H1 (cell line): ENCODE data around the gene HS6ST3. TPM values are rescaled to one million over a fixed set of nuclear protein-coding genes. Genes with fewer than 3 reads are reported as not detected.

Experiments used
- CTCF ChIA-PET: fragments of 300-600 bp; sonication (Branson Sonifier 250); formaldehyde crosslinking; loops from one replicate; lab custom pipeline; 2021; ENCODE audit not compliant: partially characterized antibody; lab: Charles Lee
- POLR2A ChIA-PET: fragments of 300-600 bp; sonication (Branson Sonifier 250); formaldehyde crosslinking; loops from one replicate; lab custom pipeline; 2021; ENCODE audit warnings: inconsistent platforms; ENCODE audit not compliant: partially characterized antibody; lab: Charles Lee
- DNase-seq, 2 experiments: peaks; one replicate each; pipeline versions ENCODE4 v3.0.0 to v3.0.0-alpha.2; 2010 to 2022; ENCODE audit warnings: low spot score in 2 of 2, low read depth in 1 of 2, mixed read lengths in 1 of 2
- FAIRE-seq: peaks from 2 replicates; lab custom pipeline; 2011; peaks lifted over from hg19 to GRCh38; lab: Jason Lieb, UNC
- H2AFZ ChIP-seq: 2 replicates; pipeline ENCODE4 v1.8.1; 2012; ENCODE audit warnings: low read length, inconsistent platforms
- H2AK5ac ChIP-seq: 2 replicates; pipeline ENCODE4 v1.6.1; 2013; ENCODE audit warnings: low read depth, low read length
- H2BK120ac ChIP-seq: replicated peaks from 2 replicates; pipeline ENCODE3; 2013; ENCODE audit warnings: low read depth, low read length, inconsistent platforms
- H2BK12ac ChIP-seq: 2 replicates; pipeline ENCODE4 v1.6.1; 2013; ENCODE audit warnings: low read depth, low read length
- H2BK15ac ChIP-seq: 2 replicates; pipeline ENCODE4 v1.6.1; 2013; ENCODE audit warnings: low read length
- H2BK20ac ChIP-seq: 2 replicates; pipeline ENCODE4 v1.6.1; 2013; ENCODE audit warnings: low read length
- H2BK5ac ChIP-seq: 2 replicates; pipeline ENCODE4 v1.6.1; 2013; ENCODE audit warnings: low read depth, low read length
- H3K14ac ChIP-seq: 2 replicates; pipeline ENCODE4 v1.6.1; 2013; ENCODE audit warnings: inconsistent platforms; ENCODE audit not compliant: insufficient read length
- H3K18ac ChIP-seq: 2 replicates; pipeline ENCODE4 v1.6.1; 2013; ENCODE audit warnings: low read length; ENCODE audit errors: extremely low read depth
- H3K23ac ChIP-seq: 2 replicates; pipeline ENCODE4 v1.6.1; 2013; ENCODE audit warnings: inconsistent platforms; ENCODE audit not compliant: insufficient read length
- H3K23me2 ChIP-seq: 2 replicates; pipeline ENCODE4 v1.6.1; 2013; ENCODE audit warnings: low read depth, low read length
- H3K27ac ChIP-seq: 2 replicates; pipeline ENCODE4 v1.6.1; 2011; ENCODE audit warnings: low read depth, low read length, inconsistent platforms
- H3K27me3 ChIP-seq, 4 experiments: replicated peaks in 1 of 4; 1 replicate in 1 of 4; 2 replicates in 3 of 4; pipeline versions ENCODE4 v1.6.1 to v1.8.1; 2011 to 2013; ENCODE audit warnings: low read length in 3 of 4, mild to moderate bottlenecking in 3 of 4, inconsistent platforms in 2 of 4, mixed read lengths in 2 of 4, moderate library complexity in 1 of 4; ENCODE audit not compliant: control insufficient read depth in 3 of 4, insufficient read depth in 3 of 4; ENCODE audit errors: extremely low read depth in 1 of 4
- H3K36me3 ChIP-seq, 4 experiments: 2 replicates each; pipeline versions ENCODE4 v1.6.1 to v1.8.1; 2011 to 2013; ENCODE audit warnings: mild to moderate bottlenecking in 4 of 4, low read length in 3 of 4, moderate library complexity in 2 of 4, control low read depth in 1 of 4, inconsistent platforms in 1 of 4; ENCODE audit not compliant: insufficient read depth in 4 of 4, control insufficient read depth in 2 of 4
- H3K4ac ChIP-seq: replicated peaks from 2 replicates; pipeline ENCODE3; 2013; ENCODE audit warnings: low read length, low read depth, mixed read lengths, inconsistent platforms; ENCODE audit not compliant: insufficient read length
- H3K4me1 ChIP-seq, 4 experiments: replicated peaks in 1 of 4; 1 replicate in 1 of 4; 2 replicates in 3 of 4; pipeline versions ENCODE4 v1.6.1 to v1.8.1; 2011 to 2013; ENCODE audit warnings: low read length in 3 of 4, inconsistent platforms in 2 of 4, mixed read lengths in 1 of 4; ENCODE audit not compliant: insufficient read depth in 4 of 4, control insufficient read depth in 3 of 4
- H3K4me2 ChIP-seq, 2 experiments: 2 replicates each; pipeline versions ENCODE4 v1.6.1 to v1.8.1; 2011 to 2013; ENCODE audit warnings: low read depth in 2 of 2, low read length in 2 of 2, control low read depth in 1 of 2, inconsistent platforms in 1 of 2, mild to moderate bottlenecking in 1 of 2; ENCODE audit not compliant: insufficient read depth in 1 of 2
- H3K4me3 ChIP-seq, 4 experiments: fragments of 200-600, 300-600 bp in 1 of 4; sonication (generic), shearing (Covaris generic), sonication (Bioruptor Twin) in 1 of 4; 2 replicates each; pipeline versions ENCODE4 v1.5.1 to v1.8.1; 2011 to 2016; ENCODE audit warnings: low read length in 4 of 4, low read depth in 3 of 4, control low read depth in 2 of 4, inconsistent platforms in 2 of 4, mild to moderate bottlenecking in 2 of 4, mixed read lengths in 1 of 4, moderate library complexity in 1 of 4; ENCODE audit not compliant: insufficient read depth in 2 of 4; ENCODE audit errors: extremely low read depth in 1 of 4
- H3K56ac ChIP-seq: replicated peaks from 2 replicates; pipeline ENCODE3; 2013; ENCODE audit warnings: low read depth, mild to moderate bottlenecking, mixed read lengths, low read length, inconsistent platforms; ENCODE audit not compliant: insufficient read length
- H3K79me1 ChIP-seq: 2 replicates; pipeline ENCODE4 v1.6.1; 2013; ENCODE audit warnings: low read depth, low read length, control low read depth
- H3K79me2 ChIP-seq, 2 experiments: 2 replicates each; pipeline versions ENCODE4 v1.6.1 to v1.8.1; 2012 to 2013; ENCODE audit warnings: low read length in 2 of 2, mild to moderate bottlenecking in 2 of 2, inconsistent platforms in 1 of 2; ENCODE audit not compliant: insufficient read depth in 2 of 2, control insufficient read depth in 1 of 2
- H3K9ac ChIP-seq, 4 experiments: replicated peaks in 1 of 4; 1 replicate in 1 of 4; 2 replicates in 3 of 4; pipeline versions ENCODE4 v1.6.1 to v1.8.1; 2011 to 2013; ENCODE audit warnings: low read depth in 3 of 4, low read length in 3 of 4, control low read depth in 2 of 4, mild to moderate bottlenecking in 2 of 4, moderate library complexity in 2 of 4, inconsistent platforms in 1 of 4; ENCODE audit errors: extremely low read depth in 1 of 4
- H3K9me3 ChIP-seq, 2 experiments: 2 replicates each; pipeline versions ENCODE4 v1.6.1 to v1.8.1; 2012 to 2013; ENCODE audit warnings: mild to moderate bottlenecking in 2 of 2, moderate library complexity in 2 of 2, control low read depth in 1 of 2, inconsistent platforms in 1 of 2, low read depth in 1 of 2, low read length in 1 of 2, mixed read lengths in 1 of 2; ENCODE audit not compliant: insufficient read depth in 2 of 2
- H4K20me1 ChIP-seq, 2 experiments: replicated peaks in 1 of 2; 2 replicates each; pipeline versions ENCODE3 to v1.8.1; 2011 to 2013; ENCODE audit warnings: inconsistent platforms in 2 of 2, low read length in 2 of 2, mild to moderate bottlenecking in 1 of 2; ENCODE audit not compliant: insufficient read depth in 2 of 2, control insufficient read depth in 1 of 2
- H4K5ac ChIP-seq: 2 replicates; pipeline ENCODE4 v1.6.1; 2013; ENCODE audit warnings: low read length, low read depth, mixed read lengths, inconsistent platforms; ENCODE audit not compliant: insufficient read length
- H4K8ac ChIP-seq: 2 replicates; pipeline ENCODE4 v1.8.0; 2013; ENCODE audit warnings: mild to moderate bottlenecking, moderate library complexity, low read length, inconsistent platforms; ENCODE audit not compliant: insufficient read depth; ENCODE audit errors: extremely low read depth
- H4K91ac ChIP-seq: replicated peaks from 2 replicates; pipeline ENCODE3; 2013; ENCODE audit warnings: low read length, mixed read lengths, inconsistent platforms; ENCODE audit not compliant: insufficient read length
- EZH2 ChIP-seq: fragments of 200-600 bp; sonication (generic); IDR thresholded peaks from 2 replicates; pipeline ENCODE4 v1.7.1; 2012; ENCODE audit warnings: low read depth, mild to moderate bottlenecking, moderate library complexity, low read length, inconsistent platforms; ENCODE audit not compliant: severe bottlenecking
- HDAC6 ChIP-seq: IDR thresholded peaks from one replicate; pipeline ENCODE4 v1.7.1; 2012; ENCODE audit warnings: low read depth, mild to moderate bottlenecking, inconsistent platforms, low read length, moderate library complexity
- SIRT6 ChIP-seq: IDR thresholded peaks from one replicate; pipeline ENCODE4 v1.7.1; 2012; ENCODE audit warnings: low read length, inconsistent platforms
- WGBS, 2 experiments: shearing (Covaris generic) in 1 of 2; methylation state at CpG; one replicate each; pipeline versions ENCODE4 v1.1.6 to v1.1.7; 2013 to 2015; ENCODE audit warnings: low lambda C conversion rate in 2 of 2, mixed read lengths in 2 of 2, inconsistent platforms in 1 of 2, low coverage in 1 of 2, missing lambda C conversion rate in 1 of 2; ENCODE audit not compliant: insufficient replicate concordance in 2 of 2, insufficient coverage in 1 of 2, insufficient read length in 1 of 2; ENCODE audit errors: extremely low coverage in 1 of 2, missing lambda C conversion rate in 1 of 2; 5-methylcytosine and 5-hydroxymethylcytosine counted together
- polyA plus RNA-seq, 7 experiments: library from polyadenylated mRNA; depleted of rRNA in 3 of 7; stranded (reverse) in 5 of 7; unstranded in 2 of 7; fragments of >200 nt in 5 of 7; fragments of 200-250 nt in 2 of 7; gene quantifications; 1 replicate in 5 of 7; 2 replicates in 1 of 7; 4 replicates in 1 of 7; pipeline versions ENCODE4 v1.2.1 to v1.2.3, GENCODE V29; 2011 to 2013; ENCODE audit warnings: missing spikeins in 2 of 7, mixed read lengths in 2 of 7
- total RNA-seq: library from RNA; stranded (reverse); fragmentation: NEBNext Ultra II Directional; extraction: Animal tissue kit (Norgen Biotek cat#: 25700); gene quantifications from 2 replicates; pipeline ENCODE4 v1.2.1, GENCODE V29; 2021

HS6ST3 gene
- total and polyA plus RNA-seq, 2 of the 8 experiments (the other 6 are each of a cell fraction or from before 2014, with no cell fraction given) = 0.45 to 1.2 TPM

- TF ChIP-seq EZH2 (no peak), SIRT6 (no peak), HDAC6 (no peak)
- DNase-seq (no peak), FAIRE-seq (no peak)
- Histone ChIP-seq H4K8ac (no peak overlapping the region; the same call in 1 of the 2 replicates), H4K5ac (no peak overlapping the region), H3K79me1 (no peaks in the 10 kb centered on the region), H3K23ac (no peak overlapping the region), H3K4me2 (no peak overlapping the region), H3K4ac (no peak overlapping the region), H2BK15ac (no peak overlapping the region), H3K27ac (no peak overlapping the region), H3K36me3 (no peaks in the 10 kb centered on the region), H2BK12ac (no peak overlapping the region), H3K9me3 (no peaks in the 10 kb centered on the region), H2AFZ (no peak overlapping the region), H3K9ac (no peak overlapping the region), H2BK120ac (no peak overlapping the region), H3K4me1 (no peaks in the 10 kb centered on the region), H3K23me2 (peaks cover 1% of the 10 kb centered on the region; the same call in 1 of the 2 replicates), H3K79me2 (no peaks in the 10 kb centered on the region), H2BK5ac (no peak overlapping the region), H2AK5ac (no peak overlapping the region), H3K27me3 (no peaks in the 10 kb centered on the region), H4K20me1 (no peaks in the 10 kb centered on the region), H3K56ac (no peak overlapping the region), H4K91ac (no peak overlapping the region), H3K14ac (no peak overlapping the region), H3K4me3 (no peak overlapping the region), H3K18ac (no peak overlapping the region), H2BK20ac (no peak overlapping the region)
- ChIA-PET CTCF (interaction anchor here (1.0 kb wide), 1 partner anchor 387 kb away, joined by 3 read pairs; no protein-coding TSS in a partner anchor), POLR2A (no interaction called here)
- 94% methylated on average over 5 of the region's 5 CpGs; no CpG with 5 or more reads in 1 of the 2 experiments for WGBS, 2 experiments
Measured at GRCh38 chr13:96431044-96431581, 341.2 kb downstream of the HS6ST3 start.
